VCaP (cell line): Measurements from ENCODE around the gene VAMP3.

Experiments
- H3K27ac ChIP-seq: fragments of 450-650 bp; 2 replicates; pipeline ENCODE4 v1.5.1; 2017
- CTCF ChIP-seq: fragments of 450-650 bp; conservative IDR thresholded peaks from 2 replicates; pipeline ENCODE4 v1.5.1; 2017; ENCODE audit warnings: mild to moderate bottlenecking, moderate library complexity

VAMP3 gene

GRCh38 chr1:7781501-7781900, 10.4 kb downstream of the VAMP3 start:
- TF ChIP-seq CTCF: no peak
- H3K27ac ChIP-seq: no peak overlapping the region

DNA sequence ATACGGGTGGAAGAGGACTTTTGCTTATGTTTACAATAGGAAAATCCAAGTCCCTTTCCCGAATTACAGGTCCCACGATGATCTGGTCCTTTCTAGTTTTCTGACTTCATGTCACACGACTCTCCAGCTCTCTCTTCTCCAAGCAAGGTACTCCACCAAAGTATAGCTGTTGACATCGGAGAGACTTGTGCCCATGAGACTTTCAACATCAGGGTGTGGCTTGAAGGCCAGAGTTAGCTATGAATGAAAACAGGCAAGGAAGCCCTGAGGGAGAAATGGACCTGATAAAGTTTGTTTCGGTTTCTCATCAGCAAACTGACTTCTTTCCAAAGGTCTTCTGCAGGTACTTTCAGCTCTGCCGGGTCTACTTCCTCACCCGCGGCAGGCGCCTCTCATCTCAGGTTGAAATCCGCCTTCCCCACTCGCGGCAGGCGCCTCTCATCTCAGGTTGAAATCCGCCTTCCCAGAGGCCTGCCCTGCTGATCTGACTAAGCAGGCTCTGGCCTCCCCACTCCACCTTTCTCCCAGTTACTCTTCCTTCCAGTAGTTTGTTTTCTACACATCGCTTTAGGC, 10.9 kb downstream of the VAMP3 start:
- H3K27ac ChIP-seq: no peak overlapping the region
- TF ChIP-seq CTCF: no peak

GRCh38 chr1:7783178-7783711, 12.1 kb downstream of the VAMP3 start:
- no peak for TF ChIP-seq CTCF
- peak overlapping the region; percentile 62; the same call in 1 of the 2 replicates for H3K27ac ChIP-seq

DNA sequence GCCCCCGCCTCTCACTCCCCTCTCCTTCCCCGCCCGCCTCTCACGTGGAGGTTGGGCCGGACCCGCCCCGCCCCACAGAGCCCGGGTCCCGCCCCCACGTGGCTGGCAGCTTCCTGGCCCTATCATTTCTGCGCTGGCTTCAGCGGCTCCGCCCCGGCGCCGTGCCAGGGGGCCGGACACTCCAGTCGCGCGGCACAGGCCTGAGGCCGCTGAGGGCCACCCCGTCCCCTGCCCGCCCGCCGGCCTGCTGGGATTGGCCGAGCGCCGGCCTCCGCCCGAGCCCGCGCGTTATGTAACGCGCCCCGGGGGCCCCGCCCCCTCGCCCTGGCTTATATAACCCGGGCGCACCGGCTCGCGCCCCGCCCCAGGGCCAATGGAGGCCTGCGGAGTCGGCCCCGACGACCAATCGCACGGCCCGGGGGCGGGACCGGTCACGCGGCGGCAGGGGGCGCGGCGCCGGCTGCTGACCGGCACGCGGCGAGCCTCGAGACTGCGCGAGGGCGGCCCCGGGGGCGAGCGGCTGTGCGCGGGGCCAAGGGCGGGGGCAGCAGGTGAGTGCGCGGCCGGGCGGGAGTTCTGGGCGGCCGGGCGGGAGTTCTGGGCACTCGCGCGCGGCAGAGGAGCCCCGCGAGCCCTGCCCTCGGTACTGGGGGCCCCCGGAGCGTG, 12.9 kb downstream of the VAMP3 start, which contains the start of gene PER3:
Gene PER3, plus strand, starts transcription at position 466 of the 666 bp plus-strand sequence. CDS start 587 bp downstream, outside the sequence.
- H3K27ac ChIP-seq: peak within 1 kb of the TSS; percentile 62; the same call in 1 of the 2 replicates
- TF ChIP-seq CTCF: no peak

DNA sequence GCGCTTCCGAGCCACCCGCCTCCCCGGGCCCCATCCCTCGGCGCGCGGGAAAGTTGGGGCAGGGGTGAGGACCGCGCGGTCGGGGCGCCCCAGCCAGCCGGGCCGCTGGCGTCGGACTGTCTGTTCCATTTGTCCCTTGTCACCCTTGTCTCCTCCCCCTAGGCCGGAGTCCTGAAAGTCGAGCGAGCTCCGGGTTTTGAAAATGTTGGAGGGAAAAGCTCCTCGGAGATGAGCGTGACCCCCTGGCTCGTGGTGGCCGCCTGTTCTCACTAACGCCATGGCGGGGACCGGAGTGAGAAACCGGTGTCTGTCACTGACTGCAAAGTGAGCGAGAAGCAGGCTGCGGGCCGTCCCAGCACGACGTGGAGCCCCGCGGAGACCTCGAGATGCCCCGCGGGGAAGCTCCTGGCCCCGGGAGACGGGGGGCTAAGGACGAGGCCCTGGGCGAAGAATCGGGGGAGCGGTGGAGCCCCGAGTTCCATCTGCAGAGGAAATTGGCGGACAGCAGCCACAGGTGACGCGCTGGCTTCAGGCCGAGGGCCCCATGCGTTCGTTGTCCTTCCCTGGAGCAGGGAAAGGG, 13.5 kb downstream of the VAMP3 start:
- TF ChIP-seq CTCF: no peak
- peak overlapping the region; percentile 62; the same call in 1 of the 2 replicates for H3K27ac ChIP-seq

DNA sequence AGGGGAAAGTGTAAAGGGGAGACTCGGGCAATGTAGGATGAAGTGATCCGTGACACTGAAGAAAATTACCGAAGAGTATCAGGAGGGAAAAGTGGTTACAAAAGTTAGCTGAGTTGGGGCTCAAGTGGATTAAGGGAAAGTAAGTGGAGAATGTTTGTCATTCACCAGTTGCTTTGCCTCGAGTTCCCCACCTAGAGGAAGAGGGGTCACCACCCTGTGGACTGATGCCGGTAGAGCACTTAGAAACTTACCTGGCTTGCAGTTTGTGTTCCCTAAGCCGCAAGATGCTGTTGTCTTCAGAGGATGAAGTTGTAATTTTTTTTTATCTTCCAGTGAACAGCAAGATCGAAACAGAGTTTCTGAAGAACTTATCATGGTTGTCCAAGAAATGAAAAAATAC, 14.0 kb downstream of the VAMP3 start:
- H3K27ac ChIP-seq: no peak overlapping the region
- no peak for TF ChIP-seq CTCF

DNA sequence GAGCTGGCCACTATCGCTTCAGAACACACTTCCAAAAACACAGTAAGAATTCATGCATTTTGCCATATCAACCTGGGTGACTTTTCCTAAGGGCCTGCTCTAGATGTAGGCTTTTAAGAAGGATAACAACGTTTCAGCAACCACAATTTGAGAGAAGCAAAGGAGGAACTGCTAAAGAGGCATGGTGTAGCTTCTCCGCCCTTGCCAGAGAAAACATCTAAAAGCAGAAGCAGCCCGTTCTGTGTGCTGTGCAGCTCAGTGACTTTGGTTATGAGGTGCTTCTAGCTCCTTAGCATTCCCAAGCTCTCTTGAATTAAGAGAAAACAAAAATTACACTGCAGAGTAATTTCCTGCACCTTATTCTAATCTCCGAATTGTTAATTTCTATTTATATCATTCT, 15.7 kb downstream of the VAMP3 start:
- no peak overlapping the region for H3K27ac ChIP-seq
- TF ChIP-seq CTCF: no peak
